H1 (cell line): Measurements from ENCODE around the gene ST8SIA5. TPM values are rescaled to one million over a fixed set of nuclear protein-coding genes. Genes with fewer than 3 reads are reported as not detected.

ENCODE experiments used
- BACH1 ChIP-seq: IDR thresholded peaks from 2 replicates; pipeline ENCODE4 v1.6.1; 2012; ENCODE audit warnings: low read length, improper control_type of control experiment
- BRCA1 ChIP-seq: IDR thresholded peaks from 2 replicates; pipeline ENCODE4 v1.6.1; 2012; ENCODE audit warnings: low read depth, low read length, improper control_type of control experiment
- MAFK ChIP-seq: IDR thresholded peaks from 2 replicates; pipeline ENCODE4 v1.6.1; 2012; ENCODE audit warnings: low read depth, mild to moderate bottlenecking, improper control_type of control experiment, low read length
- POLR2AphosphoS5 ChIP-seq: IDR thresholded peaks from 2 replicates; pipeline ENCODE4 v1.6.1; 2011; ENCODE audit warnings: low read depth, low read length
- POU5F1 ChIP-seq: IDR thresholded peaks from 2 replicates; pipeline ENCODE4 v1.6.1; 2011; ENCODE audit warnings: low read depth, mild to moderate bottlenecking, low read length, moderate library complexity
- TBP ChIP-seq: IDR thresholded peaks from 2 replicates; pipeline ENCODE4 v1.6.1; 2011; ENCODE audit warnings: low read depth, low read length, improper control_type of control experiment
- ZNF274 ChIP-seq: IDR thresholded peaks from 2 replicates; pipeline ENCODE4 v1.7.0; 2012; ENCODE audit warnings: low read length, borderline replicate concordance; ENCODE audit errors: extremely low read depth
- polyA plus RNA-seq, 7 experiments: library from polyadenylated mRNA; depleted of rRNA in 3 of 7; stranded (reverse) in 5 of 7; unstranded in 2 of 7; fragments of >200 nt in 5 of 7; fragments of 200-250 nt in 2 of 7; gene quantifications; 1 replicate in 5 of 7; 2 replicates in 1 of 7; 4 replicates in 1 of 7; pipeline versions ENCODE4 v1.2.1 to v1.2.3, GENCODE V29; 2011 to 2013; ENCODE audit warnings: missing spikeins in 2 of 7, mixed read lengths in 2 of 7
- total RNA-seq: library from RNA; stranded (reverse); fragmentation: NEBNext Ultra II Directional; extraction: Animal tissue kit (Norgen Biotek cat#: 25700); gene quantifications from 2 replicates; pipeline ENCODE4 v1.2.1, GENCODE V29; 2021
- TF ChIP-seq, protein P1 (sequence below): fragments of 300-600 bp; sonication (generic); IDR thresholded peaks from 2 replicates; pipeline ENCODE4 v1.7.1; 2012; ENCODE audit warnings: low read length, moderate library complexity, mild to moderate bottlenecking, inconsistent platforms; ENCODE audit not compliant: insufficient replicate concordance

The ST8SIA5 gene
- total and polyA plus RNA-seq, 2 of the 8 experiments (the other 6 are each of a cell fraction or from before 2014, with no cell fraction given): 2.4 to 6.3 TPM

DNA sequence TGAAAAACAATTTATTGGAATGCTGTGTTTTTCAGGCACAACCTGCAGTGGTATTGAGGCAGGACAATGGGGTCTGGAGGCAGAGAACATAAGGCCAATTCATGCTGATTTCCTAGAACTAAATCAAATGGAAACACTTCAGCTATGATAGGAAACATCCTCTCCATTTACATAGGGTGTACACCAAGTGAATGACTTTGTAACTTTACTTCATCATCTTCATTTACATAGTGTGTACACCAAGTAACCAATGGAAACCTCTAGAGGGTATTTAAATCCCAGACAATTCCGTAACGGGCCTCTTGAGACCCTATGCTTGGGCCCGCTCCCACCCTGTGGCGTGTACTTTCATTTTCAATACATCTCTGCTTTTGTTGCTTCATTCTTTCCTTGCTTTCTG lies 32.2 kb upstream of the ST8SIA5 start (continued):
- TF ChIP-seq, protein P1, sequence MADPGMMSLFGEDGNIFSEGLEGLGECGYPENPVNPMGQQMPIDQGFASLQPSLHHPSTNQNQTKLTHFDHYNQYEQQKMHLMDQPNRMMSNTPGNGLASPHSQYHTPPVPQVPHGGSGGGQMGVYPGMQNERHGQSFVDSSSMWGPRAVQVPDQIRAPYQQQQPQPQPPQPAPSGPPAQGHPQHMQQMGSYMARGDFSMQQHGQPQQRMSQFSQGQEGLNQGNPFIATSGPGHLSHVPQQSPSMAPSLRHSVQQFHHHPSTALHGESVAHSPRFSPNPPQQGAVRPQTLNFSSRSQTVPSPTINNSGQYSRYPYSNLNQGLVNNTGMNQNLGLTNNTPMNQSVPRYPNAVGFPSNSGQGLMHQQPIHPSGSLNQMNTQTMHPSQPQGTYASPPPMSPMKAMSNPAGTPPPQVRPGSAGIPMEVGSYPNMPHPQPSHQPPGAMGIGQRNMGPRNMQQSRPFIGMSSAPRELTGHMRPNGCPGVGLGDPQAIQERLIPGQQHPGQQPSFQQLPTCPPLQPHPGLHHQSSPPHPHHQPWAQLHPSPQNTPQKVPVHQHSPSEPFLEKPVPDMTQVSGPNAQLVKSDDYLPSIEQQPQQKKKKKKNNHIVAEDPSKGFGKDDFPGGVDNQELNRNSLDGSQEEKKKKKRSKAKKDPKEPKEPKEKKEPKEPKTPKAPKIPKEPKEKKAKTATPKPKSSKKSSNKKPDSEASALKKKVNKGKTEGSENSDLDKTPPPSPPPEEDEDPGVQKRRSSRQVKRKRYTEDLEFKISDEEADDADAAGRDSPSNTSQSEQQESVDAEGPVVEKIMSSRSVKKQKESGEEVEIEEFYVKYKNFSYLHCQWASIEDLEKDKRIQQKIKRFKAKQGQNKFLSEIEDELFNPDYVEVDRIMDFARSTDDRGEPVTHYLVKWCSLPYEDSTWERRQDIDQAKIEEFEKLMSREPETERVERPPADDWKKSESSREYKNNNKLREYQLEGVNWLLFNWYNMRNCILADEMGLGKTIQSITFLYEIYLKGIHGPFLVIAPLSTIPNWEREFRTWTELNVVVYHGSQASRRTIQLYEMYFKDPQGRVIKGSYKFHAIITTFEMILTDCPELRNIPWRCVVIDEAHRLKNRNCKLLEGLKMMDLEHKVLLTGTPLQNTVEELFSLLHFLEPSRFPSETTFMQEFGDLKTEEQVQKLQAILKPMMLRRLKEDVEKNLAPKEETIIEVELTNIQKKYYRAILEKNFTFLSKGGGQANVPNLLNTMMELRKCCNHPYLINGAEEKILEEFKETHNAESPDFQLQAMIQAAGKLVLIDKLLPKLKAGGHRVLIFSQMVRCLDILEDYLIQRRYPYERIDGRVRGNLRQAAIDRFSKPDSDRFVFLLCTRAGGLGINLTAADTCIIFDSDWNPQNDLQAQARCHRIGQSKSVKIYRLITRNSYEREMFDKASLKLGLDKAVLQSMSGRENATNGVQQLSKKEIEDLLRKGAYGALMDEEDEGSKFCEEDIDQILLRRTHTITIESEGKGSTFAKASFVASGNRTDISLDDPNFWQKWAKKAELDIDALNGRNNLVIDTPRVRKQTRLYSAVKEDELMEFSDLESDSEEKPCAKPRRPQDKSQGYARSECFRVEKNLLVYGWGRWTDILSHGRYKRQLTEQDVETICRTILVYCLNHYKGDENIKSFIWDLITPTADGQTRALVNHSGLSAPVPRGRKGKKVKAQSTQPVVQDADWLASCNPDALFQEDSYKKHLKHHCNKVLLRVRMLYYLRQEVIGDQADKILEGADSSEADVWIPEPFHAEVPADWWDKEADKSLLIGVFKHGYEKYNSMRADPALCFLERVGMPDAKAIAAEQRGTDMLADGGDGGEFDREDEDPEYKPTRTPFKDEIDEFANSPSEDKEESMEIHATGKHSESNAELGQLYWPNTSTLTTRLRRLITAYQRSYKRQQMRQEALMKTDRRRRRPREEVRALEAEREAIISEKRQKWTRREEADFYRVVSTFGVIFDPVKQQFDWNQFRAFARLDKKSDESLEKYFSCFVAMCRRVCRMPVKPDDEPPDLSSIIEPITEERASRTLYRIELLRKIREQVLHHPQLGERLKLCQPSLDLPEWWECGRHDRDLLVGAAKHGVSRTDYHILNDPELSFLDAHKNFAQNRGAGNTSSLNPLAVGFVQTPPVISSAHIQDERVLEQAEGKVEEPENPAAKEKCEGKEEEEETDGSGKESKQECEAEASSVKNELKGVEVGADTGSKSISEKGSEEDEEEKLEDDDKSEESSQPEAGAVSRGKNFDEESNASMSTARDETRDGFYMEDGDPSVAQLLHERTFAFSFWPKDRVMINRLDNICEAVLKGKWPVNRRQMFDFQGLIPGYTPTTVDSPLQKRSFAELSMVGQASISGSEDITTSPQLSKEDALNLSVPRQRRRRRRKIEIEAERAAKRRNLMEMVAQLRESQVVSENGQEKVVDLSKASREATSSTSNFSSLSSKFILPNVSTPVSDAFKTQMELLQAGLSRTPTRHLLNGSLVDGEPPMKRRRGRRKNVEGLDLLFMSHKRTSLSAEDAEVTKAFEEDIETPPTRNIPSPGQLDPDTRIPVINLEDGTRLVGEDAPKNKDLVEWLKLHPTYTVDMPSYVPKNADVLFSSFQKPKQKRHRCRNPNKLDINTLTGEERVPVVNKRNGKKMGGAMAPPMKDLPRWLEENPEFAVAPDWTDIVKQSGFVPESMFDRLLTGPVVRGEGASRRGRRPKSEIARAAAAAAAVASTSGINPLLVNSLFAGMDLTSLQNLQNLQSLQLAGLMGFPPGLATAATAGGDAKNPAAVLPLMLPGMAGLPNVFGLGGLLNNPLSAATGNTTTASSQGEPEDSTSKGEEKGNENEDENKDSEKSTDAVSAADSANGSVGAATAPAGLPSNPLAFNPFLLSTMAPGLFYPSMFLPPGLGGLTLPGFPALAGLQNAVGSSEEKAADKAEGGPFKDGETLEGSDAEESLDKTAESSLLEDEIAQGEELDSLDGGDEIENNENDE: no peak
- TF ChIP-seq BRCA1 (no peak), POU5F1 (no peak), POLR2AphosphoS5 (no peak), TBP (no peak), MAFK (no peak), BACH1 (no peak), ZNF274 (no peak)
- TF ChIP-seq, all 59 proteins: peak for 0
